CD4-positive, alpha-beta memory T cell (primary cell): ENCODE measurements around the gene SMAD9. TPM values are rescaled to one million over a fixed set of nuclear protein-coding genes. Genes with fewer than 3 reads are reported as not detected.

Source experiments
- CTCF ChIA-PET: fragments of 350-600 bp; sonication (Branson Sonifier 250); formaldehyde crosslinking; loops from one replicate; lab custom pipeline; 2021; ENCODE audit warnings: inconsistent platforms; ENCODE audit not compliant: partially characterized antibody; lab: Charles Lee
- POLR2A ChIA-PET: fragments of 350-600 bp; sonication (Branson Sonifier 250); formaldehyde crosslinking; loops from one replicate; lab custom pipeline; 2021; ENCODE audit not compliant: partially characterized antibody; lab: Charles Lee
- DNase-seq, 5 donors: peaks; one replicate each; pipeline versions ENCODE4 v3.0.0 to v3.0.0-alpha.2; 2020 to 2022; ENCODE audit warnings: mixed read lengths in 1 of 5
- H3K27ac ChIP-seq: one replicate; pipeline ENCODE4 v1.7.0; 2013; ENCODE audit warnings: low read depth, low read length
- H3K27me3 ChIP-seq: 2 replicates; pipeline ENCODE4 v1.7.0; 2013; ENCODE audit warnings: mild to moderate bottlenecking, low read length, moderate library complexity; ENCODE audit not compliant: insufficient read depth
- H3K36me3 ChIP-seq: 2 replicates; pipeline ENCODE4 v1.7.0; 2013; ENCODE audit warnings: mild to moderate bottlenecking, low read length, moderate library complexity; ENCODE audit not compliant: insufficient read depth
- H3K4me1 ChIP-seq: 2 replicates; pipeline ENCODE4 v1.7.0; 2013; ENCODE audit warnings: mild to moderate bottlenecking, low read length, moderate library complexity; ENCODE audit not compliant: insufficient read depth
- H3K4me3 ChIP-seq, 2 donors: one replicate each; pipeline ENCODE4 v1.7.0; 2013; ENCODE audit warnings: low read length in 2 of 2, mild to moderate bottlenecking in 1 of 2
- H3K9me3 ChIP-seq, 2 donors: one replicate each; pipeline ENCODE4 v1.7.0; 2013; ENCODE audit warnings: low read length in 2 of 2, control low read depth in 1 of 2; ENCODE audit not compliant: control insufficient read depth in 1 of 2
- H3K27ac Mint-ChIP-seq, 7 donors: one replicate each; pipeline ENCODE4 v1.8.0; 2020 to 2021; ENCODE audit warnings: mixed read lengths in 7 of 7, mild to moderate bottlenecking in 6 of 7, inconsistent platforms in 3 of 7, moderate library complexity in 3 of 7
- H3K27me3 Mint-ChIP-seq, 2 donors: one replicate each; pipeline ENCODE4 v1.8.0; 2020 to 2021; ENCODE audit warnings: mixed read lengths in 2 of 2
- H3K36me3 Mint-ChIP-seq, 2 donors: one replicate each; pipeline ENCODE4 v1.8.0; 2020 to 2021; ENCODE audit warnings: mixed read lengths in 2 of 2, inconsistent platforms in 1 of 2, mild to moderate bottlenecking in 1 of 2
- H3K4me1 Mint-ChIP-seq, 4 donors: one replicate each; pipeline ENCODE4 v1.8.0; 2020 to 2021; ENCODE audit warnings: mixed read lengths in 4 of 4, mild to moderate bottlenecking in 1 of 4
- H3K4me3 Mint-ChIP-seq, 8 donors: one replicate each; pipeline ENCODE4 v1.8.0; 2020 to 2021; ENCODE audit warnings: mixed read lengths in 8 of 8, mild to moderate bottlenecking in 7 of 8, moderate library complexity in 6 of 8, inconsistent platforms in 3 of 8
- H3K9me3 Mint-ChIP-seq, 8 donors: one replicate each; pipeline ENCODE4 v1.8.0; 2020 to 2021; ENCODE audit warnings: mixed read lengths in 8 of 8, mild to moderate bottlenecking in 5 of 8, inconsistent platforms in 3 of 8, moderate library complexity in 1 of 8
- intact Hi-C: fragments of 100-400 bp; cut with micrococcal nuclease; formaldehyde crosslinking; loops from one replicate; pipeline ENCODE4 v1.15.1; 2023
- polyA plus RNA-seq, 2 donors: library from polyadenylated mRNA; unstranded; fragments of 300-500 nt; fragmentation: Illumina TruSeq; gene quantifications; one replicate each; pipeline ENCODE4 v1.2.3, GENCODE V29; 2021
- total RNA-seq, 2 experiments: library from RNA; stranded (reverse); gene quantifications; one replicate each; pipeline ENCODE4 v1.2.3, GENCODE V29; 2021

SMAD9 gene
- total and polyA plus RNA-seq, 4 experiments from 2014 or later: 0.10 TPM; not detected in 3

DNA sequence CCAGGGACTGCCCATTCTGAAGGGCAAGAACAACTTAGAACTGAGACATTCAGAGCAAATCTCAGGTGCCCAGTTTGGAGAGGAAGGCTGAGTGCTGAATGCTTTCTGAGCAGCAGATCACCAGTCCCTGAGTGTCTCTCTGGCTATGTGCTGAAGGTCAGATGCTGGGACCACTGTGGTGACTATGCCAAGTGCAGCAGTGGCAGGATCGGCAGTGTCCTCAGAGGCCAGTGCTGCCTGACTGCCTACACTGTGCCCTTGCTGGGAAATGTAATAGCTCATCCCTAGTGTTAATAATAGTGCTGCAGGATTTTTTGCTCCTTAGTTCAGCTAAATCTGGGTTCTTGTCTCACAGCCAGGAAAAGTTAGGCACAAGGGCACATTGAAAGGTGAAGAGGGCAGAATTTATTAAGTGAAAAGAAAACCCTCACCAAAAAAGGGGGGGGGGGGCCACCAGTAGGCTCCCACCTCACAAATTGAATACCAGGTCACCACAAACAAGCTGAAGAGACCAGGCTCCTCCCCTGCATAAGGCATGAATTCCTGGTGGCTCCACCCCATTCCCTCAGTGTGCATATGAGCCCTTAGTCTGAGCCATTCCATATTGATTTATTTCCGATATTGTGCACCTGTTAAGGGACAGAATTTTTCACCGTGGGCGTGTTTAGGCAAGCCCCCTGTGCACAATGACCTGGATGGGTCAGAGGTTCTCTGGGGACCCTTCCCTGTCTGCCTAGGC, 82.5 kb downstream of the SMAD9 start:
- intact Hi-C loops: no loop called here
- Histone ChIP-seq H3K4me1 (no peaks in the 10 kb centered on the region), H3K27ac (no peak overlapping the region), H3K36me3 (no peaks in the 10 kb centered on the region), H3K9me3 (no peaks in the 10 kb centered on the region), H3K27me3 (no peaks in the 10 kb centered on the region), H3K4me3 (no peak overlapping the region)
- no peak overlapping the region for H3K4me3 Mint-ChIP-seq
- H3K27ac Mint-ChIP-seq: peak overlapping the region in 1 of 7 donors; percentile 20
- CTCF ChIA-PET: interaction anchor here (1.2 kb wide), 1 partner anchor 24 kb away, joined by 3 read pairs; no protein-coding TSS in a partner anchor
- POLR2A ChIA-PET: interaction anchor here (0.5 kb wide), 1 partner anchor 1147 kb away, joined by 3 read pairs; no protein-coding TSS in a partner anchor
- H3K27me3 Mint-ChIP-seq: no peaks in the 10 kb centered on the region
- peaks cover 0 to 3% (median 0%) of the 10 kb centered on the region in 4 donors for H3K4me1 Mint-ChIP-seq
- no peak for DNase-seq
- H3K36me3 Mint-ChIP-seq: peaks cover 6 to 7% of the 10 kb centered on the region in 2 donors
- no peaks in the 10 kb centered on the region for H3K9me3 Mint-ChIP-seq

GRCh38 chr13:36834299-36834698, 85.7 kb downstream of the SMAD9 start:
- Mint-ChIP-seq H3K9me3 (no peaks in the 10 kb centered on the region), H3K27ac (no peak overlapping the region), H3K4me1 (peaks cover 0 to 5% (median 1%) of the 10 kb centered on the region in 4 donors), H3K4me3 (no peak overlapping the region), H3K27me3 (no peaks in the 10 kb centered on the region), H3K36me3 (peaks cover 10 to 21% of the 10 kb centered on the region in 2 donors)
- POLR2A ChIA-PET: no interaction called here
- CTCF ChIA-PET: no interaction called here
- H3K36me3 ChIP-seq: peaks cover 5% of the 10 kb centered on the region
- intact Hi-C loops: no loop called here
- no peaks in the 10 kb centered on the region for H3K27me3 ChIP-seq
- H3K4me1 ChIP-seq: no peaks in the 10 kb centered on the region
- no peak for DNase-seq
- H3K9me3 ChIP-seq: no peaks in the 10 kb centered on the region
- H3K4me3 ChIP-seq: no peak overlapping the region
- no peak overlapping the region for H3K27ac ChIP-seq

DNA sequence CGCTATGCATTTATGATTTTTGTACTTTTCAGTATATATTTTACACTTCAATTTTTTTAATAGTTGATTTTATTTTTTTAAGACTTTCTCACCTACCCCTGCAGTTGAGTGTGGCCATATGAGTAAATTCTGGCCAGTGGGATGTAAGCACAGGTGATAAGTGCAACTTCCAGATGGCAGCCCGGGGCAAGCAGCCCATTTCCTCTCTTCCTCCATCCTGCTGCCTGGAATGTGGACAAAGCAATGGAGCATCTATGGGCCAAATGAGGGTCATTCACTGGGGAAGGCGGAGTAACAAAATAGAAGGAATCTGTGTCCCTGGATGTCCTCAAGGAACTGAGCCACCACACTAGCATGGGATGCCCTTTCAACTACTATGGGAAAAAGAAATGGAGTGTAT, 88.7 kb downstream of the SMAD9 start:
- CTCF ChIA-PET: interaction anchor here (1.4 kb wide), 1 partner anchor 10 kb away, joined by 5 read pairs; no protein-coding TSS in a partner anchor
- H3K9me3 Mint-ChIP-seq: peaks cover 0 to 2% (median 0%) of the 10 kb centered on the region in 8 donors
- Histone ChIP-seq H3K4me3 (no peak overlapping the region), H3K4me1 (no peaks in the 10 kb centered on the region), H3K36me3 (peaks cover 5% of the 10 kb centered on the region), H3K9me3 (no peaks in the 10 kb centered on the region), H3K27me3 (no peaks in the 10 kb centered on the region), H3K27ac (no peak overlapping the region)
- peaks cover 0 to 5% (median 1%) of the 10 kb centered on the region in 4 donors for H3K4me1 Mint-ChIP-seq
- H3K4me3 Mint-ChIP-seq: no peak overlapping the region
- POLR2A ChIA-PET: no interaction called here
- no peaks in the 10 kb centered on the region for H3K27me3 Mint-ChIP-seq
- H3K36me3 Mint-ChIP-seq: peaks cover 22 to 40% of the 10 kb centered on the region in 2 donors
- intact Hi-C loops: no loop called here
- no peak for DNase-seq
- H3K27ac Mint-ChIP-seq: no peak overlapping the region

GRCh38 chr13:36829753-36830152, 90.3 kb downstream of the SMAD9 start:
- H3K36me3 Mint-ChIP-seq: peaks cover 22 to 44% of the 10 kb centered on the region in 2 donors
- H3K4me3 Mint-ChIP-seq: no peak overlapping the region
- intact Hi-C loops: no loop called here
- Histone ChIP-seq H3K9me3 (no peaks in the 10 kb centered on the region), H3K4me1 (no peaks in the 10 kb centered on the region), H3K27ac (no peak overlapping the region), H3K27me3 (no peaks in the 10 kb centered on the region), H3K4me3 (no peak overlapping the region), H3K36me3 (peaks cover 5% of the 10 kb centered on the region)
- peaks cover 0 to 10% (median 6%) of the 10 kb centered on the region in 4 donors for H3K4me1 Mint-ChIP-seq
- H3K27ac Mint-ChIP-seq: peak overlapping the region in 1 of 7 donors; percentile 53
- no peak for DNase-seq
- no peaks in the 10 kb centered on the region for H3K27me3 Mint-ChIP-seq
- ChIA-PET CTCF (interaction anchor here (1.1 kb wide), 1 partner anchor 17 kb away, joined by 3 read pairs; no protein-coding TSS in a partner anchor), POLR2A (no interaction called here)
- H3K9me3 Mint-ChIP-seq: peaks cover 0 to 2% (median 0%) of the 10 kb centered on the region in 8 donors

DNA sequence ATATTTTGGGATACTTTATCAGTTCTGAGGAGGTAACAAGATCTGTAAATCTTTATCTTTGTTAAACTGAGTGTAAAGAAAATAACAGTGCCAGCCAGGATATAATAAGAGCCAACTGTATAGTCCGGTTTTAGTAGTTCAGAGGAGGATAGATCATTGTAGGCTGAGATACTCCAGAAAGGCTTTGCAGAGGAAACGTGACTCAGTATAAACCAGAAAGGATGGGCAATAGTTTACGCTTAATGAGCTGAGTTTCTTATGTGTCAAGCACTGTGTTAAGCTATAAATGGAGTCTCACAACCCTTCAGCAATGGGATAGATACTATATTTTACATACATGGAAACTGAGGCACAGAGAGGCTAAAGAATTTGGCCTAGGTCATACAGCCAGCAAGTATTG, 97.3 kb downstream of the SMAD9 start:
- DNase-seq: no peak
- POLR2A ChIA-PET: no interaction called here
- Mint-ChIP-seq H3K27ac (no peak overlapping the region), H3K27me3 (no peaks in the 10 kb centered on the region), H3K4me1 (peaks cover 36 to 68% (median 54%) of the 10 kb centered on the region in 4 donors), H3K9me3 (peaks cover 0 to 2% (median 0%) of the 10 kb centered on the region in 8 donors), H3K4me3 (peak overlapping the region in 2 of 8 donors; percentile 17 to 20), H3K36me3 (peaks cover 4 to 21% of the 10 kb centered on the region in 2 donors)
- CTCF ChIA-PET: no interaction called here
- Histone ChIP-seq H3K27me3 (no peaks in the 10 kb centered on the region), H3K9me3 (no peaks in the 10 kb centered on the region), H3K4me1 (peaks cover 47% of the 10 kb centered on the region), H3K4me3 (no peak overlapping the region), H3K27ac (no peak overlapping the region), H3K36me3 (no peaks in the 10 kb centered on the region)
- intact Hi-C loops: no loop called here

GRCh38 chr13:36820222-36820621, 99.8 kb downstream of the SMAD9 start:
- Histone ChIP-seq H3K4me1 (peaks cover 47% of the 10 kb centered on the region), H3K36me3 (no peaks in the 10 kb centered on the region), H3K27ac (peak overlapping the region; percentile 85), H3K27me3 (no peaks in the 10 kb centered on the region), H3K9me3 (no peaks in the 10 kb centered on the region), H3K4me3 (peak overlapping the region in 1 of 2 donors; percentile 76)
- H3K27ac Mint-ChIP-seq: peak overlapping the region; percentile 85 to 96 (median 92)
- H3K9me3 Mint-ChIP-seq: no peaks in the 10 kb centered on the region
- peak in 1 of 5 donors; percentile 9 for DNase-seq
- H3K4me3 Mint-ChIP-seq: peak overlapping the region; percentile 91 to 97 (median 95)
- peaks cover 0 to 2% of the 10 kb centered on the region in 2 donors for H3K27me3 Mint-ChIP-seq
- peaks cover 36 to 68% (median 53%) of the 10 kb centered on the region in 4 donors for H3K4me1 Mint-ChIP-seq
- ChIA-PET CTCF (no interaction called here), POLR2A (no interaction called here)
- intact Hi-C loops: no loop called here
- peaks cover 0 to 10% of the 10 kb centered on the region in 2 donors for H3K36me3 Mint-ChIP-seq

- DNase-seq: peak in 3 of 5 donors; percentile 33 to 58 (median 40)
- Histone ChIP-seq H3K27me3 (no peaks in the 10 kb centered on the region), H3K27ac (peak overlapping the region; percentile 85), H3K36me3 (no peaks in the 10 kb centered on the region), H3K4me1 (peaks cover 47% of the 10 kb centered on the region), H3K4me3 (peak overlapping the region; percentile 76 to 86), H3K9me3 (no peaks in the 10 kb centered on the region)
- ChIA-PET CTCF (no interaction called here), POLR2A (no interaction called here)
- peaks cover 0 to 6% of the 10 kb centered on the region in 2 donors for H3K36me3 Mint-ChIP-seq
- H3K9me3 Mint-ChIP-seq: no peaks in the 10 kb centered on the region
- peak overlapping the region; percentile 85 to 96 (median 92) for H3K27ac Mint-ChIP-seq
- intact Hi-C loops: loop anchor here (1.0 to 2.0 kb wide), 4 partner anchors 181 to 1530 kb away; partner anchors contain the start of genes EXOSC8, SPART, SUPT20H and UFM1
- peak overlapping the region; percentile 91 to 97 (median 95) for H3K4me3 Mint-ChIP-seq
- peaks cover 36 to 63% (median 48%) of the 10 kb centered on the region in 4 donors for H3K4me1 Mint-ChIP-seq
- peaks cover 0 to 2% of the 10 kb centered on the region in 2 donors for H3K27me3 Mint-ChIP-seq
These were observed 100.3 kb downstream of the SMAD9 start for GRCh38 chr13:36819739-36820090.
